Activated naive CD8-positive, alpha-beta T cell treated with anti-CD3 and anti-CD28 coated beads for 36 hours (primary cell): ENCODE data around the gene KRTAP10-12. TPM values are rescaled to one million over a fixed set of nuclear protein-coding genes. Genes with fewer than 3 reads are reported as not detected.
"Not testable (repeated sequence)": the region's sequence is repeated elsewhere in the genome, so short reads cannot be mapped to it uniquely, and the experiment has no call there.

Experiments
- DNase-seq: peaks from one replicate; pipeline ENCODE4 v3.0.0; 2021
- H3K27ac Mint-ChIP-seq: one replicate; pipeline ENCODE4 v1.8.0; 2022; ENCODE audit warnings: mild to moderate bottlenecking, moderate library complexity, mixed read lengths
- H3K27me3 Mint-ChIP-seq: one replicate; pipeline ENCODE4 v1.8.0; 2022; ENCODE audit warnings: mild to moderate bottlenecking, mixed read lengths
- H3K36me3 Mint-ChIP-seq: one replicate; pipeline ENCODE4 v1.8.0; 2021; ENCODE audit warnings: mild to moderate bottlenecking, mixed read lengths
- H3K4me1 Mint-ChIP-seq: one replicate; pipeline ENCODE4 v1.8.0; 2021; ENCODE audit warnings: mixed read lengths
- H3K4me3 Mint-ChIP-seq: one replicate; pipeline ENCODE4 v1.8.0; 2022; ENCODE audit warnings: mild to moderate bottlenecking, moderate library complexity, mixed read lengths
- H3K9me3 Mint-ChIP-seq: one replicate; pipeline ENCODE4 v1.8.0; 2022; ENCODE audit warnings: mixed read lengths
- total RNA-seq, 2 experiments: library from RNA; stranded (reverse); gene quantifications; one replicate each; pipeline ENCODE4 v1.2.3, GENCODE V29; 2021

Gene KRTAP10-12
- total RNA-seq, 2 experiments from 2014 or later = not detected

DNA sequence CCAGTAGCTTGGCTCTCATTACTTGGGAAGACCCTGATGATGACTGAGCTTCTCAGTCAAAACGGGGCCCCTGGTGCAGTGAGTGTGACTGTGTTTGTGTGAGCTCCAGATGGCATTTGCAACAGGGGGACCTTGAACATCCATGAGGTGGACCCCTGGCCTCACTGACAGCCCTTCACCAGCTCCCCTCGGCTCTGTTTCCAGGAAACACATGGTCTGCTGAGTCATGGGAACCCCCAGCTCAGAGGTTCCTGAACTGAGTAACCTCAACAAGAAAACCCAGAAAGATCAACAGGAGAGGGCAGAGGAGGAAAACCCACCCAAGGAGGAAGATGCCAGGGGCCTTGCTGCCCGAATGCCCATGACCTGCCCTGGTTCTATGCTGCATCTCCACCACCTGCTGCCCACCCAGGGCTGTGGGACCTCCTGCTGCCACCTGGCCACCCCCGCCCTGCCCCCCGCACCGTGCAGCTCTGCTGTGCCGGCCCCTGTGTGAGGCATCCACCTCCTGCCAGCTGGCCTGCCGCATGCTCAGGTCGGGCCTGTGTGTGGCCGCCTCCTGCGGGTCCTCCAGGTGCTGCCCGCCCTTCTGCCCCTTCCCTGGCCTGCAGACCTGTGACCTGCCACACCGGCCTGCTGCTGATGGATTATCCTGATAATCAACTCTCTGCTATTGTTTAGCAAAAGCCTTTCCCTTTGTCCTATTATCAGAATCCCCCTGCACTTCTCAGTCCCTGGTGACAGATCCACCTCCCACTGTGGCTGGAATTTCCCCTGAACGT, 10.8 kb upstream of the KRTAP10-12 start:
- peaks cover 8% of the 10 kb centered on the region for H3K4me1 Mint-ChIP-seq
- no peak overlapping the region for H3K4me3 Mint-ChIP-seq
- no peaks in the 10 kb centered on the region for H3K36me3 Mint-ChIP-seq
- no peak overlapping the region for H3K27ac Mint-ChIP-seq
- no peaks in the 10 kb centered on the region for H3K27me3 Mint-ChIP-seq
- DNase-seq = no peak
- H3K9me3 Mint-ChIP-seq = no peaks in the 10 kb centered on the region

DNA sequence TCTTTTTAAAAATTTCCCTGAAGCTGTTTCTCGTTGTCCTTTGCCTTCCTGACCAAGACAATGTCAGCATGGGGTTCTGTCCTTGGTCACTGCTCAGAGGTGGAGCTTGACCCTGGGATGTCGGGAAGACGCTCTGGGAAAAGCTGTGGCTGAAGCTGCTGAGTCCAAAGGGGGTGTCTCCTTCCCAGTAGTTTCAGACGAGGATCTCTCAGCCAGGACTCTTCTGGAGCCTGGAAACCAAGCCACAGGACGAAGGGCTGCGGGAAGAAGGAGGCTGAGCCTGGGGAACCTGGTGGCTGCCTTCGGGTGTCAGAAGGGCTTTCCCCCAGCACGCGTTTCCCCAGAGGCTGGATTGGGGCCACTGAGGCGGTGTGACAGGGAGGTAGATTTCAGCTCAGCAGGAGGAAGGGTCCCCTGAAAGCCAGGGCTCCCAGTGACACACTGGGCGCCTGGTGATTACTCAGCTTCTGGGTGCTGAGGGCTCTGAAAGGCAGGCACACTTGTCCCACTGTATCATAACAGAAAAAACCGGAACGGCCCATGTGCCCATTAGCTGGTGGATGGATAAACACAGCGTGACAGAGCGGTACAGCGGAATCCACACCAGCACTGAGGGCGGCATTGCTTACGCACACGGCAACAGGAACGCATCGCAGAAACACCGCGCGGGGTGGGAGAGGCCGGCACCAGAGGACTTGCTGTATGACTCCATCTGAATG, 10.0 kb upstream of the KRTAP10-12 start:
- no peaks in the 10 kb centered on the region for H3K27me3 Mint-ChIP-seq
- H3K36me3 Mint-ChIP-seq = no peaks in the 10 kb centered on the region
- no peak overlapping the region for H3K4me3 Mint-ChIP-seq
- H3K4me1 Mint-ChIP-seq = peaks cover 17% of the 10 kb centered on the region
- peaks cover 3% of the 10 kb centered on the region for H3K9me3 Mint-ChIP-seq
- DNase-seq = no peak
- H3K27ac Mint-ChIP-seq = no peak overlapping the region

DNA sequence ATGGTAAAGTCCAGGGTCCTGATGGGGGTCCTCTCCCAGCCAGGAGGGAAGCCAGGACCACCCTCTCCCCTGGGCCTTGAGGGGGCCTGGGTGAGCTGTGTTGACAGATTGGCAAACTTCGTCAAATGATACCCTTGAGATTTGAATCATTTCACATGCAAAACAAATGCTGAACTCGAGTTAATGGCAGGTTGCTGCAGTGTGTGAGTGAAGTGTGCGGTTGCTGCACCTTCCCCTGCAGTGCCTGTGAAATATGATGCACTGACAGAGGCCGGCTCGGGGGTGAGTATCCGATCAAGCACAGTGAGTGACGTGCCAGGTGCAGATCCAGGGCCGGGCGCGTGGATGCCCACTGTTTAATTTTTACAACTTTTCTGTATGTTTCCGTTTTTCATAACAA, 9.3 kb upstream of the KRTAP10-12 start:
- no peak overlapping the region for H3K27ac Mint-ChIP-seq
- no peak for DNase-seq
- peaks cover 1% of the 10 kb centered on the region for H3K36me3 Mint-ChIP-seq
- no peaks in the 10 kb centered on the region for H3K27me3 Mint-ChIP-seq
- peaks cover 18% of the 10 kb centered on the region for H3K4me1 Mint-ChIP-seq
- peaks cover 7% of the 10 kb centered on the region for H3K9me3 Mint-ChIP-seq
- H3K4me3 Mint-ChIP-seq = no peak overlapping the region

DNA sequence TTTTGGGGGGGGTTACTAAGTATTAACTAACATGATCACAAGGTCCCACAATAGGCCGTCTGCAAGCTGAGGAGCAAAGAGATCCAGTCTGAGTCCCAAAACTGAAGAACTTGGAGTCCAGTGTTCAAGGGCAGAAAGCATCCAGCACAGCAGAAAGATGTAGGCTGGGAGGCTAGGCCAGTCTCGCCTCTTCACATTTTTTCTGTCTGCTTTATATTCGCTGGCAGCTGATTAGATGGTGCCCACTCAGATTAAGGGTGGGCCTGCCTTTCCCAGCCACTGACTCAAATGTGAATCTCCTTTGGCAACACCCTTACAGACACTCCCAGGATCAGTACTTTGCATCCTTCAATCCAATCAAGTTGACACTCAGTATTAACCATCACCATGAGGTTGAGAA, 7.2 kb upstream of the KRTAP10-12 start:
- not testable (repeated sequence) for H3K27ac Mint-ChIP-seq, H3K27me3 Mint-ChIP-seq, H3K36me3 Mint-ChIP-seq, H3K4me3 Mint-ChIP-seq, DNase-seq
- H3K4me1 Mint-ChIP-seq = peaks cover 18% of the 10 kb centered on the region
- peaks cover 17% of the 10 kb centered on the region for H3K9me3 Mint-ChIP-seq

DNA sequence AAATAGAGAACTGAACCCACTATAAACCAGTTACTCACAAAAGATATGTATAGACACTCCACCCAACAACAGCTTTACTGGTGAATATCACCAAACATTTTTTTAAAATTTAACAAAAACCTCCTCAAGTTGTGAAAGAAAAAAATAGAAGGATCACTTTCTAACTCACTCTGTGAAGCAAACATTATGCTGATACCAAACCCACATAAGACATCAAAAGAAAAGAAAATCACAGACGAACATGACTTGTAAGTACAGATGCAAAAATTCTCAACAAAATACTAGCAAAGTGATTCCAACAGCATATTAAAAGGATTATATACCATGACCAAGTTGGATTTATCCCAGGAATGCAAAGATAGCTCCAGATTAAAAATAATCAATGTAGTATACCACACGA, 5.3 kb upstream of the KRTAP10-12 start:
- peaks cover 9% of the 10 kb centered on the region for H3K27me3 Mint-ChIP-seq
- H3K36me3 Mint-ChIP-seq = peaks cover 6% of the 10 kb centered on the region
- H3K27ac Mint-ChIP-seq = no peak overlapping the region
- no peak for DNase-seq
- peaks cover 12% of the 10 kb centered on the region for H3K4me1 Mint-ChIP-seq
- peaks cover 17% of the 10 kb centered on the region for H3K9me3 Mint-ChIP-seq
- H3K4me3 Mint-ChIP-seq = no peak overlapping the region

DNA sequence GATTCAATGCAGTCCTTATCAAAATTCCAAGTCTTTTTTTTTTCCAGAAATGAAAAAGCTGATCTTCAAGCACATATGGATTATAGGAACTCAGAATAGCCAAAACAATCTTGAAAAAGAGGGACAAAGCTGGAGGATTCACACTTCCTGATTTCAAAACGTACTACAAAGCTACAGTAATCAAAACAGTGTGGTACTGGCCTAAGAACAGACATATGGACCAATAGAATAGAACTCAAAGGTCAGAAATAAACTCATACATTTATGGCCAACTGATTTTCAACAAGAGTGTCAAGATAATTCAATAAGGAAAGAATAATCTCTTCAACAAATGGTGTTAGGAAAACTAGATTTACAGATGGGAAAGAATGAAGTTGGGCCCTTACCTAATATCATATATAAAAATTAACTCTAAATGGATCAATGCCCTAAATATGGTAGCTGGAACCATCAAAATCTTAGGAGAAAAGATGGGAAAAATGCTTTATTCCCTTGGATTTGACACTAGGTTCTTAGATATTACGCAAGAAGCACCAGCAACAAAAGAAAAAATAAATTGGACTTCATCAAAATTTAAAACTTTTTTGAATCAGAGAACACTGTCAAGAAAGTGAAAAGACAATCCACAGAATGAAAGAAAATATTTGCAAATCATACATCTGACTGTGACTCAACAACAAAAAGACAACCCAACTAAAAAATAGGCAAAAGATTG, 4.0 kb upstream of the KRTAP10-12 start:
- H3K4me1 Mint-ChIP-seq = peaks cover 16% of the 10 kb centered on the region
- peaks cover 22% of the 10 kb centered on the region for H3K27me3 Mint-ChIP-seq
- H3K27ac Mint-ChIP-seq = no peak overlapping the region
- no peak for DNase-seq
- peaks cover 17% of the 10 kb centered on the region for H3K9me3 Mint-ChIP-seq
- H3K36me3 Mint-ChIP-seq = peaks cover 6% of the 10 kb centered on the region
- no peak overlapping the region for H3K4me3 Mint-ChIP-seq

DNA sequence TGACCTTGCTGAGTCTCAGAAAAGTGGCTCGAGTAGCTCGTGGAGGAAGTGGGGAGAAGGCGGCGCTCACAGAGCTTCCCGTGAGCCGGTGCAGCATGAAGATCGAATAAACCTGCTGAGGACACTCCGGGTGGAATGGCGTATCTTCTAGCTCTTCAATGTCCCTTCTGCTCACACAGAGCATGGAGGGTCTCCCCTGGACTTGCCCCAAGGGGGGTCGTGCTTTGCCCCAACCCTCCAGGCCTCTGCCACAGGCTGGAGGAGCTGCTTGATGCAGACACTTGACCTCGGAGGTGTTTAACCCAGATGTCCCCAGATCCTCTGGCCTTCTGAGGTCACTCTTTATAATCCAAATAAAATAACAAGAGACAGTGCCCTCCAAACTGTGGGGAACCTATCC, 2.2 kb upstream of the KRTAP10-12 start:
- no peak overlapping the region for H3K27ac Mint-ChIP-seq
- H3K4me1 Mint-ChIP-seq = peaks cover 20% of the 10 kb centered on the region
- H3K4me3 Mint-ChIP-seq = no peak overlapping the region
- peaks cover 37% of the 10 kb centered on the region for H3K27me3 Mint-ChIP-seq
- no peak for DNase-seq
- peaks cover 17% of the 10 kb centered on the region for H3K9me3 Mint-ChIP-seq
- H3K36me3 Mint-ChIP-seq = peaks cover 6% of the 10 kb centered on the region

DNA sequence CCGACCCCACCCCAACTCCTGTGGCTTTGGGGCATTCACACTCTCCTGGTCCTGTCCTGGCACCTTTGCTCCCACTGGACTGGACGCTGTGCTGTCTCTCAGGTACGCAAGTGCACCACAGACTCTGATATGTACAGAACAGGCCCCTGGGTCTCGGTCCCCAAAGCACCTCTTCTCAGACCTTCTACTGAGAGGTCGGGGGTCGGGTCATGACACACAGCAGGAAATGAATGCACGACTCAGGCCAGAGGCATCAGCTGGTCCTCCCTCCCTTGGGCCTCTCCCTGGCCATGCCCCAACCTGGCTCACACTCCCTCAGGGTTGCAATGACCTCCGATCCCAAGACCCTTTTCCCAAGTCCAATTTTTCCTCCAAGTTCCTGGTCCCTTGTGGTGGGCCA, 1.8 kb upstream of the KRTAP10-12 start:
- Mint-ChIP-seq H3K4me1 (peaks cover 20% of the 10 kb centered on the region), H3K4me3 (no peak overlapping the region), H3K27ac (no peak overlapping the region), H3K27me3 (peaks cover 41% of the 10 kb centered on the region), H3K36me3 (peaks cover 6% of the 10 kb centered on the region), H3K9me3 (peaks cover 17% of the 10 kb centered on the region)
- no peak for DNase-seq

DNA sequence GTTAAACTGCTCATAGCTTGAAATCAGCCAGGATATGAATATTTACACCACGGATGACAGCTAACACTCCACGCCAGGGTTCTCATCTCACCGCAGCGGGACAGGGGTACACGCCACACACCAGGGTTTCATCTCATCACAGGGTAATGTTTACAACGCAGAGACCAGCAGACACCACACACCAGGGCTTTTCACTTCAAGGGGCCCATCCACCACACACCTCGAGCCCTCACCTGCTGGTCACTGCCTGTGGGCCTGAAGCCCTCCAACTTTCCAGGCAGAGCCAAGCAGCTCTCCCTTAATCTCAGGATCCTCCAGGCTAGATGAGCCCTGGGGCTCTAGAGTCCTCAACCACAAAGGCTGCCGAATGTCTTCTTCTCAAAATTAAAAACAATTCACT, 1.3 kb upstream of the KRTAP10-12 start:
- H3K36me3 Mint-ChIP-seq = peaks cover 6% of the 10 kb centered on the region
- no peak overlapping the region for H3K27ac Mint-ChIP-seq
- H3K9me3 Mint-ChIP-seq = peaks cover 17% of the 10 kb centered on the region
- no peak overlapping the region for H3K4me3 Mint-ChIP-seq
- H3K27me3 Mint-ChIP-seq = peaks cover 43% of the 10 kb centered on the region
- peaks cover 20% of the 10 kb centered on the region for H3K4me1 Mint-ChIP-seq
- no peak for DNase-seq

DNA sequence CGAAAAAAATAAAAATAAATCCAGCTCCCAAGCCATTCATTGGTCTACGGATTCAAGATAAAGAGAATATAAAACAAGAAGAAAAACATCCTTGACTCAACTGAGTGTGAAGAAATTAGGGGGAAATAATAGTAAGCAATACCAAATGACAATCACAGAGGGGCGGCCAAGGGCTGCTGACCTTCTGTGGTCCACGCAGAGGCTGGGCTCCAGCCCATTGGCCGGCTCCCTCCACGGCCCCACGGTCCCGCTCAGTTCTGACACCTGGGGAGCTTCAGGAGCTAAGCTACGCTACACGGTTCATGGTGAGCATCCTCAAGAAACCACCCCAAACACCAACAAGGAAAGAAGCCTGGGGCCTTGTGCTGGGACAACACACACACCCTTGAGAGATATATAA, 400 bp upstream of the KRTAP10-12 start:
- no peak overlapping the region for H3K27ac Mint-ChIP-seq
- no peak overlapping the region for H3K4me3 Mint-ChIP-seq
- H3K9me3 Mint-ChIP-seq = peaks cover 17% of the 10 kb centered on the region
- H3K4me1 Mint-ChIP-seq = peaks cover 13% of the 10 kb centered on the region
- DNase-seq = no peak
- peaks cover 49% of the 10 kb centered on the region for H3K27me3 Mint-ChIP-seq
- H3K36me3 Mint-ChIP-seq = peaks cover 6% of the 10 kb centered on the region

DNA sequence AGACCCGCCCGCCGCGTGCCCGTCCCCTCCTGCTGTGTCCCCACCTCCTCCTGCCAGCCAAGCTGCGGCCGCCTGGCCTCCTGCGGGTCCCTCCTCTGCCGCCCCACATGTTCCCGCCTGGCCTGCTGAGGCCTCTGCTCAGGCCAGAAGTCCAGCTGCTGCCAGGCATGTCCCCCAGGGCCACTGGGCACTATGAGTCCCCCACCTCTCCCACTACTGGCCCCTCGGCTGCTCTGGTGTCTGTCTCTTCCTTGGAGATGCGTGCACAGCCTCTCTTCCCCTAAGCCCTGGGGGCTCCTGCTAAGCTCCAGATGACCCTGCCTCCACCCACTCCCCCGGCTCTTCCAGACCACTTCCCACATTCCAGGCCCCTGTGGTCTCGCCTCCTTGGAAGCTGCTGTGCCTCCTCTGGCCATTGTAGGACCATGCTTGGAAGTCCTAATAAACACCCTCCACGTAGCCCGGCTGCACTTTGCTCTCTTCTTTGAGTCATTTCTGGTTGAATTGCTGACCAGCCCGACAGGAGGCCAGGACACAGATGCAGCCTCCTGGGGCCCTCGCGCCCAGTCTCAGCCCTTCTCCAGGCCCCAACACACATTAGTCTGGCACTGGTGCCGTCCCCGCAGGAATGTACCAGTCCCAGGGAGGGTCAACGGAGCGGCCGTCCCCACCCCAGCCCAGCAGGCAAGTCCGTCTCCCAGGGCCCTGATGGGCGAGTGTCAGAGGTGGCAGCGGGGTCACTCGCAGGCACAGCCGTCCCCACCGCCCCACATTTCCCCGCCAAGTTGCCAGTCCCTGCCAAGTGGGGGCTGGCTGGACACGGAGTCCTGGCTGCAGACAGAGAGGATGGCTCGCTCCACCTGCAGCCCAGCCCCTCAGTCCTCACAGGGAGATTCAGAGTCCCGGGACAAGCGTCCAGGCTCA, 1.1 kb downstream of the KRTAP10-12 start:
- DNase-seq = no peak
- H3K36me3 Mint-ChIP-seq = peaks cover 2% of the 10 kb centered on the region

DNA sequence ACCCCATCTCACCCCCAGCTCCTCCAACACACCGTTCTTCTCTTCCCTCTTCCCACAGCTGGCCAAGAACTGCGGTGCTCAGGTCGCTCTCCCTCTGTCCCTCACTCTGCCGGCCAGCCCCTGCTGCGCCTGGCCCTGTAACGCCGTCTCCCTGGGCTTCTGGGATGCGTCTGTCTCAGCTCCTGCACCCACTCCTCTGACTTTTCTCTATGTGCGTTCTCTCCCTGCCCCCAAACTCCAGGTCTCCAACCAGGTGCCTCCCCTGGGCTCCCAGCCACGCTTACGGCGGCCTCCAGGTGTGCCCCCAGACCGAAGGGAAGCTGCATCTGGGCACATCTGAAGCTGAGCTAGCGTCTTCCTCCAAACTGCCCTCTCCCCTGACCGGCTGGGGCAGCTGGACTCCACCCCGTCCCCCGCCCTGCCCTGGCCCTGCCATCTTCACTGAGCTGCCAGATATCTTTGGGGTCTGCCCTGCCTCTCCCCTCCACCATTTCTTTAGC, 2.6 kb downstream of the KRTAP10-12 start:
- Mint-ChIP-seq H3K4me1 (peaks cover 8% of the 10 kb centered on the region), H3K27ac (no peak overlapping the region), H3K36me3 (no peaks in the 10 kb centered on the region), H3K27me3 (peaks cover 75% of the 10 kb centered on the region), H3K4me3 (no peak overlapping the region), H3K9me3 (no peaks in the 10 kb centered on the region)
- DNase-seq = no peak

More for the DNA sequence above, 1.1 kb downstream of the KRTAP10-12 start:
- Mint-ChIP-seq H3K27ac (no peak overlapping the region), H3K4me3 (no peak overlapping the region), H3K9me3 (peaks cover 7% of the 10 kb centered on the region), H3K4me1 (peaks cover 8% of the 10 kb centered on the region), H3K27me3 (peaks cover 63% of the 10 kb centered on the region)

DNA sequence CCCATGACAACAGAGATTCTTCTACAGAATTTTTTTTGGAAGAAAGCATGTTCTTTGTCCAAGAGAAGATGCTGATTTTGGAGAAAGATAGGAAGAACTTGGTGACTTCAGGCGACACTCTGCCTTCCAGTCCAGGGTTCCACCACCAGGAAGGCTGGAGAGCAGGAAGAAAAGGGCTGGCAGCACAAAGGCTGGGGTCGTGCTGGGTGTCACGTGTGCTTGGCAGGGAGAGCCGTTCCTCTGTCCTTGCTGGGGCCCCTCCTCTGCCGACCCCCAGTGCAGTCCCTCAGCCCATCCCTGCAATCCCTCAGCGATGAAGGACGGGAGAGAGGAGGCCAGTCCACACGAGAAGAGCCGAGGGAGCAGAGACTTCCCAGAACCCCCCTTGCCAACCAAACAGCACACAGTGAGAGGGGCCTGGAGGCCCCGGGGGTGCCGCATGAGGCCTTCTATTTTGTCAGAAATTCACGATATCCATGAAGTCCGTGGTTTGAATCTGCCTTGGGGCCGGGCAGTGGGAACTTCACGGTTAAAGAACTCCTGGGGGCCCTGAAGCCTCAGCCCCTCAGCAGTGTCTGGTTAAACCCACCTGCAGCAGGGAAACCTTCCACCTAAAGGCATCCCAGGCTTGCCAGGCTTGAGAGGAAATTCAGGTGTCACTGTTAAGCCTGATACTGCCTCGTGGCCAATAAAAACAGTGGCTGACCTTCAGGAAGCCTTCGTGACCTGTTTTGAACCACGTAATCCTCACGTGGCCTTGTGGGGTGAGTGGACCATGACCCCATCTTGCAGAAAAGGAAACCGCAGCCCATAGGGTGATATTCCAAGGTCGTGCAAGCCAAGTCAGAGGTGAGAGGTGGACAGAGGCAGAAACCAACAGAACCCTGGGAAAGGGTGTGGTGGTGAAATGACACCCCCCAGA, 3.4 kb downstream of the KRTAP10-12 start:
- Mint-ChIP-seq H3K36me3 (no peaks in the 10 kb centered on the region), H3K27me3 (peaks cover 83% of the 10 kb centered on the region), H3K4me3 (no peak overlapping the region), H3K4me1 (peaks cover 8% of the 10 kb centered on the region), H3K27ac (no peak overlapping the region), H3K9me3 (peaks cover 3% of the 10 kb centered on the region)
- DNase-seq = no peak
